GM21423 (cell line): ENCODE measurements around the gene TMEM87A.
"Not testable (repeated sequence)": the region's sequence is repeated elsewhere in the genome, so short reads cannot be mapped to it uniquely, and the experiment has no call there.

ENCODE experiments used
- ATAC-seq: cut with Tn5 transposase; IDR thresholded peaks from one replicate; pipeline ENCODE4 v1.9.1; 2021; ENCODE audit warnings: mild to moderate bottlenecking, moderate library complexity; ENCODE audit not compliant: unreplicated experiment

Gene TMEM87A, protein sequence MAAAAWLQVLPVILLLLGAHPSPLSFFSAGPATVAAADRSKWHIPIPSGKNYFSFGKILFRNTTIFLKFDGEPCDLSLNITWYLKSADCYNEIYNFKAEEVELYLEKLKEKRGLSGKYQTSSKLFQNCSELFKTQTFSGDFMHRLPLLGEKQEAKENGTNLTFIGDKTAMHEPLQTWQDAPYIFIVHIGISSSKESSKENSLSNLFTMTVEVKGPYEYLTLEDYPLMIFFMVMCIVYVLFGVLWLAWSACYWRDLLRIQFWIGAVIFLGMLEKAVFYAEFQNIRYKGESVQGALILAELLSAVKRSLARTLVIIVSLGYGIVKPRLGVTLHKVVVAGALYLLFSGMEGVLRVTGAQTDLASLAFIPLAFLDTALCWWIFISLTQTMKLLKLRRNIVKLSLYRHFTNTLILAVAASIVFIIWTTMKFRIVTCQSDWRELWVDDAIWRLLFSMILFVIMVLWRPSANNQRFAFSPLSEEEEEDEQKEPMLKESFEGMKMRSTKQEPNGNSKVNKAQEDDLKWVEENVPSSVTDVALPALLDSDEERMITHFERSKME

GRCh38 chr15:42272939-42273899, at the start of gene TMEM87A, which contains the start of gene GANC:
Gene TMEM87A, minus strand, starts transcription at chr15:42273433. Its CDS starts 35 bp downstream, at chr15:42273398.
Gene GANC, plus strand, starts transcription at chr15:42273201. Its CDS starts 1,281 bp downstream, at chr15:42274482.
- ATAC-seq = peak; percentile 88

DNA sequence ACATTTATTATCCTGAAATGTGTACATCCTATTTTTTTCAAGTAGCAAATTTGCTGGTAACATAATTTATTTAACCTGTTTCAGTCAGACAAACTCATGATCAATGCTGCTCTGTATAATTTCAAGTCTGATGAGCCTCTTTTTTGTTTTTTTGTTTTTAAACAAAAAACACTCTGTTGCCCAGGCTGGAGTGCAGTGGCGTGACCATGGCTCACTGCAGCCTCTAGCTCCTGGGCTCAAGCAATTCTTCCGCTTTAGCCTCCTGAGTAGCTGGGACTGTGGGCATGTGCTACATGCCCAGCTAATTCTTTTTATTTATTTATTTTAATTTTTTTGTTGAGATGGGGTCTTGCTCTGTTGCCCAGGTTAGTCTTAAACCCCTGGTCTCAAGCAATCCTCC, 46.0 kb upstream of the TMEM87A start:
- no peak for ATAC-seq

GRCh38 chr15:42316282-42316805, 43.1 kb upstream of the TMEM87A start:
- ATAC-seq = not testable (repeated sequence)

- no peak for ATAC-seq
These were observed 42.3 kb upstream of the TMEM87A start for GRCh38 chr15:42315521-42315920.

- no peak for ATAC-seq
These were observed 41.6 kb upstream of the TMEM87A start for GRCh38 chr15:42314818-42315217.

DNA sequence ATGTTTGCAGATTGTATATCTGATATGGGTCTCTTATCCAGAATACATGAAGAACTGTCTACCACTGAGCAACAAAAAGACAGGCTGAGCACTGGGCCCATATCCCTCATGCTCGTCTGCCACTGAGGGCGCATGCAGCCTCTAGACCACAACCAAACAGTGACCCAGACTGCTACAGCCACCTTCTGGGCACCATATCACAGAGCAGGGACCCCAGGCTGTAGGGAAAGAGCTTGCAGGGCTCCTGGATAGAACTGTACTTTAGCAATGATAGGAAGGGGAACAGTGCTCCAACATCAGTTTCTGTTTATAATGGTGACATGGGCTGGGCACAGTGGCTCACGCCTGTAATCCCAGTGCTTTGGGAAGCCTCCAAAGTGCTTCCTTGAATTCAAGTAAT, 40.2 kb upstream of the TMEM87A start:
- ATAC-seq = no peak

DNA sequence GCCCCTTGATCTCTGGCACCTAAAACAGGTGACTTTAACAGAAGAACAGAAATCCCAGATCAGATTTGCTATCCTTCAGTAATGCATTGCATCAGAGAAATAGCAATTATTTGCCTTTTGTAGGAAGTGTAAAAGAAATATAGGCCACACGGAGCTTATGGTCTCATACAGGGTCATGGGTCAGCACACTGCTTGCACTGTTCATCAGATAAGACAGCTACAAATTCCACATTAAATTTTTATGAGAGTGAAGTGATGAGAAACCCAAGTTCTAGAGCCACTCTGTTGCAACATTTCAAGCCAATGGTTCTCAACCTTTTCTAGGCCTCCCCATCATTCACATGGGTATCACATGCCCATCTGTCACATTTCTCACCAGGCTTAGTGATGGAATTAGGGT, 33.4 kb upstream of the TMEM87A start:
- ATAC-seq = no peak

DNA sequence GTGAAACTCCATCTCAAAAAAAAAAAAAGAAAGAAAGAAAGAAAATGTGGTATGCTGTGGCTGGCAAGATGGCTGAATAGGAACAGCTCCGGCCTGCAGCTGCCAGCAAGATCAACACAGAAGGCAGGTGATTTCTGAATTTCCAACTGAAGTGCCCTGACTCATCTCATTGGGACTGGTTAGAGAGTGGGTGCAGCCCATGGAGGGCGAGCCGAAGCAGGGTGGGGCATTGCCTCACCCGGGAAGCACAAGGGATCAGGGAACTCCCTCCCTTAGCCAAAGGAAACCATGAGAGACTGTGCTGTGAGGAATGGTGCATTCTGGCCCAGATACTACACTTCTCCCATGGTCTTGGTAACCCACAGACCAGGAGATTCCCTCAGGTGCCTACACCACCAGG, 27.8 kb upstream of the TMEM87A start:
- ATAC-seq = not testable (repeated sequence)

DNA sequence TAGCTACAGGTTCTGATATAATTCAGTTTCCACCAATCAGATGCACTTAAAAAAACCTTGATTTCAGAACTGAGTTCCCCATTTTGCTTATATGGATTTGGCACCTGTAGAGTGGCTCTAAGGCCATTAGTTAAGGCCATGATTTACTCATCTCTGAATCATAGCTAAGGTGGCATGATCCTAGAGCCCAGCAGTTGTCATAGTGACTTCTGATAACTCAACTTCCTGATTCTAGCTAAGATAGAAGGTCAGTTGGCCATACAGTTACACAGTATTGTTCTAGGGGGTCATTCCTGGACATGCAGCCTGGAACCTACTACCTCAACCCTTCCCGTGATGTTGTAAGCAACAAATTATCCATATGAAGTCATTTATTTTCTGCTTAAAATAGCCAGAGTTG, 15.9 kb upstream of the TMEM87A start:
- no peak for ATAC-seq

GRCh38 chr15:42287931-42288330, 14.7 kb upstream of the TMEM87A start:
- ATAC-seq = no peak

- ATAC-seq = no peak
These were observed 13.3 kb upstream of the TMEM87A start for GRCh38 chr15:42286445-42287029.

- no peak for ATAC-seq
These were observed 11.8 kb upstream of the TMEM87A start for GRCh38 chr15:42285034-42285433.

DNA sequence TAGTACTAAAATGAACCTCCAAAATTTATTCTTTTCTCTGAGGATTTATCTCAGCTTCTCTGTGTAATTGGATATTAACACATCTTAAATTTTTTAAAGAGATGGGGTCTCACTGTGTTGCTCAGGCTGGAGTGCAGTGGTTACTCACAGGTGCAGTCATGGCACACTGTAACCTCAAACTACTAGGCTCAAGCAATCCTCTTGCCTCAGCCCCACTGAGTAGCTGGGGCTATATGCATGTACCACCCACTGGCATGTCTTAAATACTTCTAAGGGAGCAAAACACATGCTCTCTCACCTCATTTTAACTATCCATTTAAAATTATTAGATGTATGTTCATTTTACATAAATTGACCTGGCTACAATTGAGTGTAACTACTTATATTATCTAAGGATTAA, 11.3 kb upstream of the TMEM87A start:
- no peak for ATAC-seq

- no peak for ATAC-seq
These were observed 10.4 kb upstream of the TMEM87A start for GRCh38 chr15:42283671-42284070.

DNA sequence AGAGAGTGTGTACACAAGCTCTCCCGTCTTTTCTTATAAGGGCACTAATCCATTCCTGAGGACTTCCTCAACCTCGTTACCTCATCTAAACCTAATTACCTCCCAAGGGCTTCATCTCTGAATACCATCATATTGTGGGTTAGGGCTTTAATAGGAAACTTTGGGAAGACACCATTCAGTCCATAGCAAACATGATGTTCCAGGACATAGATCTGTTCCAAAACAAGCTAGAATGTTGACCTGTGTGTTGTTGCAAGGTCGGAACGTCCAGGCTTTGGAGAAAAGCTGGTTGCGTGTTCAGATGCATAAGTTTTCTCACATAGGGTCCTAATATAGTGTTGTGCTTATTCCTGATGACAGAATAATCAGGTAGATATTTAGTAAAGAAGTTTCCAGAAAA, 9.7 kb upstream of the TMEM87A start:
- ATAC-seq = no peak

DNA sequence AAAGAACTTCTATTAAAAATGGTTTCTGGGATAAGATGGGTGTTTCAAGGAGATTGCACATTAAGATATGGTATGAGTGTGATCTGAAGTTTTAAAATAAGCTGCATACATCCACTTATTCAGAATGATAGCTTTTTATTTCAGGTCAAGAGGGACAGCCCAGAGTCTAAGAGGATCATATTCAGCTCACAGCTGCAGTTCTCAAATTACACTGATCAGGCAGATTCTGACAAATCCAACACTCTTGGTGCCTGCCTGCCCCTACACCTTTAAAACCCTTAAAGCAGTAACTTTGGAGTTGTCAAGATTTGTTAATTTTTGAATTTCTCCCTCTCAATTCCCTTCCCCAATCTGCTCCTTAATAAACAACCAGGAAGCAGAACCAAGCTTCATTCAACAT, 9.1 kb upstream of the TMEM87A start:
- no peak for ATAC-seq

DNA sequence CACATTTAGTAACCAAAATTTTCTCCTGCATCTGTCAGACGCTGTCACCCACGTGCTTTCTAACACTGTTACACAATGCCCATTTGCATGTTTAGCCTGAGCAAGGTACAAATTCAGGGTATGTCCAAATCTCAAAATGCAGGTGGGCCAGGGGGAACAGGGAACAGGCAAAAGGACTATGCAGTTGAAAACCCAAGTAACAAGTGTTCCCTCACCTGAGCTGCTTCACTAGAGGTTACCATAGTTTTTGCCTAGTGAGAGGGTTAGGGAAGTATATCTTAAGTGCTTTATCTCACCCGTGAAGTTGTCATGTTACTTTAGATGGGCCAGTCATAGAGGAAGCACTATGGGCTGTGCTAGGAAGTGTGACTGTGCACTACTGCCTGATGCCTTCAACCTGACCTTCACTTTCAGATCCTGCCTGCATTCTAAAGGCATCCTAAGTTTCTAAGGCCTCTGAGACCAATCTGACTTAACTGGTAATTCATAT, 6.0 kb upstream of the TMEM87A start:
- ATAC-seq = no peak

DNA sequence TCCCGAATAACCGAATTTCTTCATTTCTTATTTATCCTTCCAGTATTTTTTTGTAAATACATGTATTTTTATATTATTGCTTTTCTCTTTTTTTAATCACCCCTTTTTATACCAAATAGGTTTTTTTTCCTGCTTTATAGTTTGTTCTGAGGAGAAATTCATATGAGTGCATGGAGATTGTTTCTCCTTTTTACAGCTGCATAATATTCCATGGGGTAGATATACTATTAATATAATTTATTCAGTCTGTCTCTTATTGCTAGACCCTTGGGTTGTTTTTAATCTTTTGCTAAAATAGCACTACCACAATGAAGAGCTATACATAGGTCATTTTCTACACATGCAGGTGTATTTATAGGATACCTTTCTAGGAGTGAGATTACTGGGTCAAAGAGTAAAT, 3.5 kb upstream of the TMEM87A start:
- no peak for ATAC-seq

- ATAC-seq = no peak
These were observed 2.7 kb upstream of the TMEM87A start for GRCh38 chr15:42275780-42276391.

GRCh38 chr15:42274702-42274989, 1.4 kb upstream of the TMEM87A start:
- no peak for ATAC-seq
